CD4-positive, alpha-beta T cell (primary cell): ENCODE results near the gene LAMA3. TPM values are rescaled to one million over a fixed set of nuclear protein-coding genes. Genes with fewer than 3 reads are reported as not detected.

ENCODE experiments used
- ATAC-seq: fragments of 200-7000 bp; cut with Tn5 transposase; one replicate; pipeline ENCODE4 v1.10.0; 2022; ENCODE audit warnings: mild to moderate bottlenecking; ENCODE audit not compliant: poor library complexity
- CTCF ChIA-PET: fragments of 350-600 bp; sonication (Branson Sonifier 250); formaldehyde crosslinking; loops from one replicate; lab custom pipeline; 2021; ENCODE audit warnings: antibody characterized with exemption, inconsistent platforms; lab: Charles Lee
- POLR2A ChIA-PET: fragments of 350-600 bp; sonication (Branson Sonifier 250); formaldehyde crosslinking; loops from one replicate; lab custom pipeline; 2021; ENCODE audit warnings: antibody characterized with exemption, inconsistent platforms; lab: Charles Lee
- DNase-seq, 14 experiments: peaks; one replicate each; pipeline ENCODE4 v3.0.0-alpha.2; 2013 to 2020; ENCODE audit warnings: mixed read lengths in 2 of 14
- H3K27ac ChIP-seq, 2 donors: one replicate each; pipeline versions ENCODE4 v1.5.1 to v1.7.0; 2013; ENCODE audit warnings: low read length in 2 of 2, low read depth in 1 of 2, mild to moderate bottlenecking in 1 of 2
- H3K27me3 ChIP-seq, 2 experiments: 1 replicate in 1 of 2; 2 replicates in 1 of 2; pipeline versions ENCODE4 v1.6.1 to v1.7.0; 2013; ENCODE audit warnings: low read length in 2 of 2, control low read depth in 1 of 2, mild to moderate bottlenecking in 1 of 2, moderate library complexity in 1 of 2; ENCODE audit not compliant: insufficient read depth in 2 of 2, control insufficient read depth in 1 of 2
- H3K36me3 ChIP-seq: one replicate; pipeline ENCODE4 v1.6.1; 2013; ENCODE audit warnings: low read length, control low read depth; ENCODE audit not compliant: insufficient read depth
- H3K4me1 ChIP-seq: one replicate; pipeline ENCODE4 v1.6.1; 2013; ENCODE audit warnings: low read length, control low read depth; ENCODE audit not compliant: insufficient read depth
- H3K4me3 ChIP-seq: one replicate; pipeline ENCODE4 v1.5.1; 2013; ENCODE audit warnings: mild to moderate bottlenecking, low read length, moderate library complexity
- H3K9me3 ChIP-seq, 2 experiments: 1 replicate in 1 of 2; 2 replicates in 1 of 2; pipeline versions ENCODE4 v1.6.1 to v1.7.0; 2013; ENCODE audit warnings: low read length in 2 of 2, mild to moderate bottlenecking in 2 of 2, control low read depth in 1 of 2, moderate library complexity in 1 of 2; ENCODE audit not compliant: control insufficient read depth in 1 of 2, insufficient read depth in 1 of 2
- H3K27ac Mint-ChIP-seq: one replicate; pipeline ENCODE4 v1.8.0; 2020; ENCODE audit warnings: mixed read lengths
- H3K27me3 Mint-ChIP-seq: one replicate; pipeline ENCODE4 v1.8.0; 2021; ENCODE audit warnings: mixed read lengths
- H3K36me3 Mint-ChIP-seq: one replicate; pipeline ENCODE4 v1.8.0; 2021; ENCODE audit warnings: low read depth, mixed read lengths
- H3K4me1 Mint-ChIP-seq: one replicate; pipeline ENCODE4 v1.8.0; 2021; ENCODE audit warnings: low read depth, mixed read lengths
- H3K4me3 Mint-ChIP-seq: one replicate; pipeline ENCODE4 v1.8.0; 2020; ENCODE audit warnings: mild to moderate bottlenecking, mixed read lengths
- H3K9me3 Mint-ChIP-seq: one replicate; pipeline ENCODE4 v1.8.0; 2020; ENCODE audit warnings: mixed read lengths
- intact Hi-C, 2 experiments: fragments of 100-400 bp; cut with DNase I in 1 of 2; cut with micrococcal nuclease in 1 of 2; formaldehyde crosslinking; loops; one replicate each; pipeline versions ENCODE4 v1.15.1 to v1.9.0; 2023 to 2025; cut with DNase I, micrococcal nuclease
- total RNA-seq, 174 experiments: library from RNA in 2 of 174; stranded (reverse) in 2 of 174; gene quantifications; one replicate each; pipeline ENCODE4 v1.2.3 and lab custom pipeline; 2021 to 2026
- TF ChIP-seq, protein P1 (sequence below): fragments of 200-600 bp; IDR thresholded peaks from one replicate; pipeline ENCODE4 v1.8.0; 2022; ENCODE audit warnings: antibody characterized with exemption, mild to moderate bottlenecking

Gene LAMA3
- total RNA-seq, 2 experiments from 2014 or later: 0.19 TPM; not detected in 1

DNA sequence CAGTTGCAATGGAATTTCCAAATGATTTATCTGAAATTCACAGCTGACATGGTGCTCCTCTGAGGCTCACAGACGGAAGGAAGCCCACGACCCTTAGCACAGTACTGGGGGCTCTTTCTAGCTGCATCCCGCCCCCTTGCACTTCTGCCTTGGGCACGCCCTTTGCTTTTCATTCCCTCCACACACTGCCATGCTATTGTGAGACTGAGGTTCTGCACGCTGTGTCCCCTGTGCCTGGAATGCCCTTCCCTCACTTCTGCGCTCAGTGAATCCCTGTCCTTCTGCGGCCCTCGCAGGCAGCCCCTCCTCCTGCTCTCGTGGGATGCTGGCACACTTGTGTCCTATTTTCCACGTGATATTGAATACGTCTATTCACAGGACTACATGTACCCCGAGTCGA, 189.9 kb downstream of the LAMA3 start:
- no peaks in the 10 kb centered on the region for H3K4me1 ChIP-seq
- Mint-ChIP-seq H3K4me1 (peaks cover 12% of the 10 kb centered on the region), H3K9me3 (no peaks in the 10 kb centered on the region), H3K27me3 (no peaks in the 10 kb centered on the region), H3K27ac (no peak overlapping the region), H3K36me3 (no peaks in the 10 kb centered on the region), H3K4me3 (no peak overlapping the region)
- H3K27me3 ChIP-seq: no peaks in the 10 kb centered on the region
- DNase-seq (no peak), ATAC-seq (no peak)
- ChIA-PET POLR2A (no interaction called here), CTCF (interaction anchor here (0.7 kb wide), 1 partner anchor 184 kb away, joined by 4 read pairs; no protein-coding TSS in a partner anchor)
- no peak overlapping the region for H3K4me3 ChIP-seq
- H3K36me3 ChIP-seq: no peaks in the 10 kb centered on the region
- intact Hi-C loops: no loop called here
- no peak overlapping the region for H3K27ac ChIP-seq
- TF ChIP-seq, protein P1, sequence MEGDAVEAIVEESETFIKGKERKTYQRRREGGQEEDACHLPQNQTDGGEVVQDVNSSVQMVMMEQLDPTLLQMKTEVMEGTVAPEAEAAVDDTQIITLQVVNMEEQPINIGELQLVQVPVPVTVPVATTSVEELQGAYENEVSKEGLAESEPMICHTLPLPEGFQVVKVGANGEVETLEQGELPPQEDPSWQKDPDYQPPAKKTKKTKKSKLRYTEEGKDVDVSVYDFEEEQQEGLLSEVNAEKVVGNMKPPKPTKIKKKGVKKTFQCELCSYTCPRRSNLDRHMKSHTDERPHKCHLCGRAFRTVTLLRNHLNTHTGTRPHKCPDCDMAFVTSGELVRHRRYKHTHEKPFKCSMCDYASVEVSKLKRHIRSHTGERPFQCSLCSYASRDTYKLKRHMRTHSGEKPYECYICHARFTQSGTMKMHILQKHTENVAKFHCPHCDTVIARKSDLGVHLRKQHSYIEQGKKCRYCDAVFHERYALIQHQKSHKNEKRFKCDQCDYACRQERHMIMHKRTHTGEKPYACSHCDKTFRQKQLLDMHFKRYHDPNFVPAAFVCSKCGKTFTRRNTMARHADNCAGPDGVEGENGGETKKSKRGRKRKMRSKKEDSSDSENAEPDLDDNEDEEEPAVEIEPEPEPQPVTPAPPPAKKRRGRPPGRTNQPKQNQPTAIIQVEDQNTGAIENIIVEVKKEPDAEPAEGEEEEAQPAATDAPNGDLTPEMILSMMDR: no peak
- no peaks in the 10 kb centered on the region for H3K9me3 ChIP-seq

DNA sequence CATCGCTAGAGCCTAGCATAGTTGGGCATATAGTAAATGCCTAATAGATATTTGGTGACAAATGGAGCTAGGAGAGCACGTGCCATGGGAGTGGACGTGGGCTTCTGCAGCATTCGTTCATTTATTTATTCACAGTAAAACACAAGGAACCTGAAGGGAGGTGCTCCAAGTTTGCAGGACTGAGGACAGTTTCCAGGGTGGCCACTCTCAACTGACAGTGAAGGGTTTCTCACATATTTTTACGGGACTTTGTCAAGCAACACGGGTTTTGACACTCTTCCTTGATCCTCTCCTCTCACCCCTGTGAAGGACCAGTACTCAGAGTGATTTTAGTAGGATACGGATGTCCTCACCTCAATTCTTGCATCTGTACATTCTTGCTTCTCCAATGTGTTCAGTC, 190.3 kb downstream of the LAMA3 start:
- no peaks in the 10 kb centered on the region for H3K36me3 Mint-ChIP-seq
- ATAC-seq (no peak), DNase-seq (no peak)
- Histone ChIP-seq H3K4me1 (peaks cover under 1% of the 10 kb centered on the region), H3K27ac (no peak overlapping the region), H3K27me3 (no peaks in the 10 kb centered on the region), H3K36me3 (no peaks in the 10 kb centered on the region), H3K4me3 (no peak overlapping the region), H3K9me3 (no peaks in the 10 kb centered on the region)
- TF ChIP-seq, protein P1: no peak
- peaks cover 13% of the 10 kb centered on the region for H3K4me1 Mint-ChIP-seq
- H3K4me3 Mint-ChIP-seq: no peak overlapping the region
- intact Hi-C loops: no loop called here
- ChIA-PET POLR2A (interaction anchor here (0.5 kb wide), 1 partner anchor 312 kb away, joined by 3 read pairs; no protein-coding TSS in a partner anchor), CTCF (no interaction called here)
- H3K9me3 Mint-ChIP-seq: no peaks in the 10 kb centered on the region
- H3K27me3 Mint-ChIP-seq: no peaks in the 10 kb centered on the region
- no peak overlapping the region for H3K27ac Mint-ChIP-seq

DNA sequence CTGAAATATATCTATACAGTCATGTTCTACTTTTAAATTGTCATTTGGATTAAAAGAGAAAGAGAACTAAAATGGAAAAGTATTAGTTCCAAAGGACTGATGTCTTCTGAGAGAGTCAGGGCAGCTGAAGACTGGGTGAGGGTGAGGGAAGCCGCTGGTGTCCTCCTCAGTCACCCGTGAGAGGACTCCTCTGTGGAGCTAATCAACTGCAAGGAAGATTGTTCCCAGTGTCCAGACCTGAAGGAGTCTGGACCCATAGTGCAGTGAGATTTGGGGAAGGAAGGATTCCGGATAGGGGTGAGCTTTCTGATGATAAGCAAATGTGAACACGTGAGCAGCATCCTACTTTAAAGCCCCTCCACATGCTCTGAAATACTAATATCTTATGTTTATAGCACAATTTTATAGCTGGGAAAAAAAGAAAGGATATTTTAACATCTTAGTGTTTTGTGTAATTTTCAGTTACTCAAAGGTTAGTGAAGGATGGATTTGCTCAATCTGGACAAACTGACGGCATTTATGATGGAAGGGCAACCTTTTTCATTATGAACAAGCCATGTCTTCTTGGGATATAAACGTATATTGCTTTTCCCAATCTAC, 190.8 kb downstream of the LAMA3 start:
- Mint-ChIP-seq H3K4me3 (no peak overlapping the region), H3K9me3 (no peaks in the 10 kb centered on the region), H3K36me3 (no peaks in the 10 kb centered on the region), H3K4me1 (peaks cover 18% of the 10 kb centered on the region), H3K27ac (no peak overlapping the region), H3K27me3 (no peaks in the 10 kb centered on the region)
- TF ChIP-seq, protein P1: no peak
- DNase-seq (no peak), ATAC-seq (no peak)
- CTCF ChIA-PET: no interaction called here
- intact Hi-C loops: no loop called here
- no peaks in the 10 kb centered on the region for H3K36me3 ChIP-seq
- no peaks in the 10 kb centered on the region for H3K27me3 ChIP-seq
- POLR2A ChIA-PET: interaction anchor here (0.5 kb wide), 1 partner anchor 312 kb away, joined by 3 read pairs; no protein-coding TSS in a partner anchor
- no peak overlapping the region for H3K4me3 ChIP-seq
- H3K27ac ChIP-seq: no peak overlapping the region
- no peaks in the 10 kb centered on the region for H3K9me3 ChIP-seq
- H3K4me1 ChIP-seq: peaks cover 6% of the 10 kb centered on the region
